ENCODE results near the gene UGT1A6. TPM values are rescaled to one million over a fixed set of nuclear protein-coding genes. Genes with fewer than 3 reads are reported as not detected.

Gene UGT1A6
- total RNA-seq, 2 experiments from 2014 or later, result not detected

DNA sequence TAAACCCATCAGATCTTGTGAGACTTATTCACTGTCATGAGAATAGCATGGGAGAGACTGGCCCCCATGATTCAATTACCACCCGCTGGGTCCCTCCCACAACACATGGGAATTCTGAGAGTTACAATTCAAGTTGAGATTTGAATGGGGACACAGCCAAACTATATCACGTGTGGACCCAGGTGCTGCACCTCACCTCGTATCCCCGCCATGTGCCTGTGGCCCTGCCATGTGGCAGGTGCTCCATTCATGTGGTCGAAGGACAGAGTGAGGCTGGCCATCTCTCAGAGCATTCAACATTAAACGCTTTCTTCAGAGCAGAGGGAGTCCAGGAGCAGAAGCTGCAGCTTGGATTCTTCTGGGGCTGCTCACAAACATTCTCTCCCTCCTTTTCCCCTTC lies 117.7 kb downstream of the UGT1A6 start:
- POLR2A ChIA-PET, result no interaction called here
- no peak for ATAC-seq
- Mint-ChIP-seq H3K4me3 (no peak overlapping the region), H3K27me3 (peaks cover 8% of the 10 kb centered on the region), H3K36me3 (ENCODE audit: low read depth) (no peaks in the 10 kb centered on the region), H3K9me3 (ENCODE audit: low read depth) (no peaks in the 10 kb centered on the region), H3K4me1 (no peaks in the 10 kb centered on the region), H3K27ac (no peak overlapping the region)
- intact Hi-C loops (cut with DNase I, micrococcal nuclease), result no loop called here
- CTCF ChIA-PET, result interaction anchor here (0.8 kb wide), 1 partner anchor 202 kb away, joined by 3 read pairs; no protein-coding TSS in a partner anchor
- DNase-seq, result no peak

- no peak overlapping the region for H3K27ac Mint-ChIP-seq
- intact Hi-C loops (cut with DNase I, micrococcal nuclease), result no loop called here
- ATAC-seq, result no peak
- no peak for DNase-seq
- ChIA-PET POLR2A (no interaction called here), CTCF (interaction anchor here (0.8 kb wide), 1 partner anchor 201 kb away, joined by 3 read pairs; no protein-coding TSS in a partner anchor)
- H3K4me1 Mint-ChIP-seq, result no peaks in the 10 kb centered on the region
- no peak overlapping the region for H3K4me3 Mint-ChIP-seq
- peaks cover 8% of the 10 kb centered on the region for H3K27me3 Mint-ChIP-seq
- H3K36me3 Mint-ChIP-seq (ENCODE audit: low read depth), result no peaks in the 10 kb centered on the region
- no peaks in the 10 kb centered on the region for H3K9me3 Mint-ChIP-seq (ENCODE audit: low read depth)
These were observed 118.4 kb downstream of the UGT1A6 start for GRCh38 chr2:233811087-233811486.

DNA sequence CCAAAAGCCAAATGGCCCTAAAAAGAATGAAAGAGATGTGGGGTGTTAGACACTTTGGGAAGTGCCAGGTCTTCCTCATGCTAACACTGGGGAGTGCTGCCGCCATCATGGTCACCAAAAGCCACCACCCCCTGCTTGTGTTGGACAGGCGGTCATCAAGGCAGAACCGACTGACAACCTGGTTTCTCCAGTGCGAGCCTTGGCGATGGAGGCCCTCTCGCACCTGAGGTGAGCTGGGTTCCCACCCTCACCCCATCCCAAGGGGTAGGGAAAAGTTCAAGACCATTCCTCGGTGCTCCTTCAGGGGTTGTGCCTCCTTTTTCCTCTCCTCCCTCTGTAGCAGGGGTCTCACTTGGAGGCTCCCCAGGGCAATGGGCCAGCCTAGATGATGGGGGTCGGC lies 119.0 kb downstream of the UGT1A6 start:
- intact Hi-C loops (cut with DNase I, micrococcal nuclease), result no loop called here
- Mint-ChIP-seq H3K9me3 (ENCODE audit: low read depth) (no peaks in the 10 kb centered on the region), H3K27me3 (peaks cover 8% of the 10 kb centered on the region), H3K4me3 (no peak overlapping the region), H3K27ac (no peak overlapping the region), H3K36me3 (ENCODE audit: low read depth) (no peaks in the 10 kb centered on the region), H3K4me1 (no peaks in the 10 kb centered on the region)
- POLR2A ChIA-PET, result no interaction called here
- CTCF ChIA-PET, result no interaction called here
- ATAC-seq (no peak), DNase-seq (peak; percentile 2)

- peak; percentile 1 for DNase-seq
- ChIA-PET CTCF (interaction anchor here (0.7 kb wide), 1 partner anchor 919 kb away, joined by 4 read pairs; no protein-coding TSS in a partner anchor), POLR2A (interaction anchor here (0.5 kb wide), 1 partner anchor 785 kb away, joined by 3 read pairs; no protein-coding TSS in a partner anchor)
- no peak overlapping the region for H3K27ac Mint-ChIP-seq
- H3K4me3 Mint-ChIP-seq, result no peak overlapping the region
- H3K9me3 Mint-ChIP-seq (ENCODE audit: low read depth), result no peaks in the 10 kb centered on the region
- intact Hi-C loops (cut with DNase I, micrococcal nuclease), result no loop called here
- H3K36me3 Mint-ChIP-seq (ENCODE audit: low read depth), result no peaks in the 10 kb centered on the region
- H3K27me3 Mint-ChIP-seq, result peaks cover 9% of the 10 kb centered on the region
- no peaks in the 10 kb centered on the region for H3K4me1 Mint-ChIP-seq
- no peak for ATAC-seq
These were observed 120.8 kb downstream of the UGT1A6 start for GRCh38 chr2:233813236-233814055.

DNA sequence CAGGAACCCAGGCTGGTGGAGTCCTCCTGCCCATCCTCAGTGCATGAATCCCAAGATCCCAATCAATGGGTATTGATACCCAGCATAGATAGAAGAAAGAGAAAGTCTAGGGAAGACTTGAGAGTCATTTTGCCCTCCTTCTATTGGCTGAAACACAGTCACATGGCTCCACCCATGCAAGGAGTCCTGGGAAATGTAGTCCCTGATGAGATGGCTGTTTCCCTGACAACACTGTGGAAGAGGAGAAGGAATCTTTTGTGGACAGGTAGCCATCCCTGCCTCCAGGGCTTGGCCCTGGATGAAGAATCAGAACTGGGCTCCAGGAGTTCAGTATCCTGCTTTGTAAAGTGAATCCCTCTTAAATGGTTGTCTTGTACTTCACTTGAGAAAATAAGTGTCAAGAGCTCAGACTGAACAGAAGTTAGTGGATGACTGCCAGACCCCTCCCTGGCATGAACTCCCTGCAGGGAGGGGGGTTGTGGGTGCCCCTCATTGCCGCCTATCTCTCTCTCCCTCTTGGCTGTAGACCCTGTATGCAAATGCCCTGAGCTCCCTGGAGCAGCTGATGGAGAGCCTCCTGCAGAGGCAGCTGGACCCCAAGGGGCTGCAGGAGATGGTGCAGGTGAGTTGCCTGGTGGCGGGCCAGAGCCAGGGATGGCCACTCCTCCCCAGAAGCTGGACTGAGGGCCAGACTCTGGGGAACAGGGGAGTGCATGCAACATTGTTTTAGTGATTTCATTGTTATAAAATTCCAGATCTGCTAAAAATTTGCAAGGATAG lies 121.6 kb downstream of the UGT1A6 start:
- CTCF ChIA-PET, result no interaction called here
- intact Hi-C loops (cut with DNase I, micrococcal nuclease), result no loop called here
- POLR2A ChIA-PET, result interaction anchor here (0.5 to 0.7 kb wide), 2 partner anchors 224 to 786 kb away, joined by 3 read pairs; no protein-coding TSS in a partner anchor

GRCh38 chr2:233815861-233816260 lies 123.2 kb downstream of the UGT1A6 start:
- DNase-seq (no peak), ATAC-seq (no peak)
- ChIA-PET CTCF (no interaction called here), POLR2A (no interaction called here)
- H3K36me3 Mint-ChIP-seq (ENCODE audit: low read depth), result no peaks in the 10 kb centered on the region
- peaks cover 3% of the 10 kb centered on the region for H3K27me3 Mint-ChIP-seq
- H3K27ac Mint-ChIP-seq, result no peak overlapping the region
- no peaks in the 10 kb centered on the region for H3K9me3 Mint-ChIP-seq (ENCODE audit: low read depth)
- H3K4me1 Mint-ChIP-seq, result no peaks in the 10 kb centered on the region
- no peak overlapping the region for H3K4me3 Mint-ChIP-seq
- intact Hi-C loops (cut with DNase I, micrococcal nuclease), result no loop called here

More for the DNA sequence above, 121.6 kb downstream of the UGT1A6 start:
- DNase-seq (peak; percentile 4), ATAC-seq (peak; percentile 39)
- no peaks in the 10 kb centered on the region for H3K9me3 Mint-ChIP-seq (ENCODE audit: low read depth)
- H3K4me1 Mint-ChIP-seq, result no peaks in the 10 kb centered on the region
- H3K4me3 Mint-ChIP-seq, result no peak overlapping the region
- no peaks in the 10 kb centered on the region for H3K36me3 Mint-ChIP-seq (ENCODE audit: low read depth)
- no peak overlapping the region for H3K27ac Mint-ChIP-seq
- peaks cover 9% of the 10 kb centered on the region for H3K27me3 Mint-ChIP-seq

DNA sequence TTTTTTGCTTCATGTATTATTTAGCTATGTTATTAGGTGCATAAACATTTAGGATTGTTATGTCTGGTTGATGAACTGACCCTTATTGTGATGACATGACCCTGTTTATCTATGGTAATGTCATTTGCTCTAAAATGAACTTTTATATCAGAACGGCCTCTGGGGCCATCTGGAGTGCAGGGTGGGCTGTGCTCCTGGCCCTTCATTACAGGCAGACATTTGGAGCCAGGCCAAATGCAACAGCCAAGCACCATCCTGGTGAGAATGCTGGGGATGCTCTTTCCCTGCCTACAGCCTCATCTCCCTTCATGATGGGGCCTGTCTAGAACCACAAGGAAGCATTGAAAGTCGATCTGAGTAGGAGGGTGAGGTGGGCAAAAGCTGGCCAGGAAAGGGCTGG lies 123.6 kb downstream of the UGT1A6 start:
- no peak overlapping the region for H3K4me3 Mint-ChIP-seq
- no peak overlapping the region for H3K27ac Mint-ChIP-seq
- H3K4me1 Mint-ChIP-seq, result no peaks in the 10 kb centered on the region
- intact Hi-C loops (cut with DNase I, micrococcal nuclease), result no loop called here
- CTCF ChIA-PET, result no interaction called here
- DNase-seq, result no peak
- POLR2A ChIA-PET, result no interaction called here
- ATAC-seq, result no peak
- H3K27me3 Mint-ChIP-seq, result peaks cover 3% of the 10 kb centered on the region
- no peaks in the 10 kb centered on the region for H3K9me3 Mint-ChIP-seq (ENCODE audit: low read depth)
- H3K36me3 Mint-ChIP-seq (ENCODE audit: low read depth), result no peaks in the 10 kb centered on the region

- ATAC-seq (no peak), DNase-seq (no peak)
- peaks cover 3% of the 10 kb centered on the region for H3K27me3 Mint-ChIP-seq
- POLR2A ChIA-PET, result no interaction called here
- no peaks in the 10 kb centered on the region for H3K4me1 Mint-ChIP-seq
- CTCF ChIA-PET, result no interaction called here
- H3K4me3 Mint-ChIP-seq, result no peak overlapping the region
- H3K36me3 Mint-ChIP-seq (ENCODE audit: low read depth), result no peaks in the 10 kb centered on the region
- H3K9me3 Mint-ChIP-seq (ENCODE audit: low read depth), result no peaks in the 10 kb centered on the region
- intact Hi-C loops (cut with DNase I, micrococcal nuclease), result no loop called here
- no peak overlapping the region for H3K27ac Mint-ChIP-seq
These were observed 124.1 kb downstream of the UGT1A6 start for GRCh38 chr2:233816771-233817170.

DNA sequence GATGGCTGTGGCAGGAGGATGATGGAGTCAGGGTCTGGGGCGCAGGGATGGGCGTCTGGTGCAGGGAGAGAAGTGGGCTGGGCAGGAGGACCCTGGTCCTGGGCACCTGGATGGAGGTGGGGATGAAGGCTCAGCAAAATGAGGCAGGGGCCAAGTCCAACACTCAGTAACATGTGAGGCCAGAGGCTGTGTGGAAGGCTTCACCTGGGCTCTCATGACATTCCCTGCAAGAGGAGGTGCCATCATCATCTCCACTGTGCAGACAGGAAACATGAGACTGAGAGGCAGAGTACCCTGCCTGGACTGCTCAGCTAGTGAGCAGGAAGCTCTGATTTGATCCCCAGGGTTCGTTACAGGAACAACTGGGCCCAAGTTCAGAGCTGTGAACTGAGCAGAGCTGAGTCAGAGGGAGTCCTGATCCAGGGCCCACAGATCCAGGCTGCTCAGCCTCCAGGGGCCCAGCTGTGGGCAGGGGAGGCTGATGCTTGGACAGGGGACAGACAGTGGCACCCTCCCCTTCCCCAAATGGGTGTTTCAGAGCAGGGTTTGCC lies 124.7 kb downstream of the UGT1A6 start:
- ChIA-PET CTCF (no interaction called here), POLR2A (no interaction called here)
- no peaks in the 10 kb centered on the region for H3K9me3 Mint-ChIP-seq (ENCODE audit: low read depth)
- H3K36me3 Mint-ChIP-seq (ENCODE audit: low read depth), result no peaks in the 10 kb centered on the region
- peaks cover 1% of the 10 kb centered on the region for H3K27me3 Mint-ChIP-seq
- intact Hi-C loops (cut with DNase I, micrococcal nuclease), result no loop called here
- no peaks in the 10 kb centered on the region for H3K4me1 Mint-ChIP-seq
- DNase-seq (no peak), ATAC-seq (no peak)
- no peak overlapping the region for H3K4me3 Mint-ChIP-seq
- no peak overlapping the region for H3K27ac Mint-ChIP-seq

DNA sequence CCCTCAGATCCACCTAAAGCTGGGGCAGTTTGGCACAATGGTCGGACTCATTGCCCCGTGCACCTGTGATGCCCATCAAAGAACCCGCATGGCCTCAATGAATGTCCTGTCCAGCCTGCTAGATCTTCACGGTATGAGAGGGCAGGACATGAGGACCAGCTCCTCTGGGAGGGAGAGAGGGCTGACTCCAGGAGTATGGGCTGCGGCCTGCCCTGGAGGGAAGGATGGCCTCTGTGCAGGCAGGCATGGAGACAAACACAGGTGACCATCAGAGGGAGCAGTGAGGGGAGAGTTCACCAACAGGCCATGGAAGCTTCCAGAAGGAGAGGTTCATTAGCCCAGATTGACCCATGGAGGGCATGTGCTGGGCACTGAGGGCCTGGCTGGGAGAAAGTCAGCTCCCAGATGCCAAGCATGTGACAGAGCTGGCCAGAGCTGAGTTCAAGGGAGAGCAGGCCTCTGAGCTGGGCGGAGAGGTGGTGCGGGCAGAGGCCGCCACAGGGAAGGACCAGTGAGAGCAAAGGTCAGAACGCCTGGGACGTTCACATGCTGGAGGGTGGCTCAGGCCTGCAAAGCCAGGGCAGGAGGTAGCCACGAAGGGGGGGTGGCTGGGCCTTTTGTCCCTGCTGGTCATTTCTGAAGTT lies 125.4 kb downstream of the UGT1A6 start:
- no peaks in the 10 kb centered on the region for H3K9me3 Mint-ChIP-seq (ENCODE audit: low read depth)
- no peaks in the 10 kb centered on the region for H3K36me3 Mint-ChIP-seq (ENCODE audit: low read depth)
- intact Hi-C loops (cut with DNase I, micrococcal nuclease), result no loop called here
- POLR2A ChIA-PET, result no interaction called here
- CTCF ChIA-PET, result interaction anchor here (0.6 kb wide), 1 partner anchor 215 kb away, joined by 3 read pairs; no protein-coding TSS in a partner anchor
- H3K27me3 Mint-ChIP-seq, result peaks cover 1% of the 10 kb centered on the region
- H3K27ac Mint-ChIP-seq, result no peak overlapping the region
- H3K4me3 Mint-ChIP-seq, result no peak overlapping the region
- ATAC-seq (no peak), DNase-seq (no peak)
- no peaks in the 10 kb centered on the region for H3K4me1 Mint-ChIP-seq

All from activated CD4-positive, alpha-beta T cell treated with anti-CD3 and anti-CD28 coated beads for 36 hours (primary cell).